GM21528 (cell line): ENCODE results near the gene CSMD2.

Source experiments
- ATAC-seq: cut with Tn5 transposase; IDR thresholded peaks from one replicate; pipeline ENCODE4 v1.9.1; 2021; ENCODE audit warnings: mild to moderate bottlenecking, moderate library complexity; ENCODE audit not compliant: unreplicated experiment, low FRiP score

Gene CSMD2

GRCh38 chr1:33790577-33790976 is 374.5 kb downstream of the CSMD2 start:
- no peak for ATAC-seq

- no peak for ATAC-seq
Measured at GRCh38 chr1:33784876-33785275, 380.2 kb downstream of the CSMD2 start.

GRCh38 chr1:33782776-33783175 is 382.3 kb downstream of the CSMD2 start:
- no peak for ATAC-seq

- no peak for ATAC-seq
Measured at GRCh38 chr1:33781652-33782051, 383.4 kb downstream of the CSMD2 start.

- no peak for ATAC-seq
Measured at GRCh38 chr1:33777337-33777736, 387.7 kb downstream of the CSMD2 start.

- no peak for ATAC-seq
Measured at GRCh38 chr1:33768821-33769220, 396.2 kb downstream of the CSMD2 start.

- no peak for ATAC-seq
Measured at GRCh38 chr1:33768106-33768505, 396.9 kb downstream of the CSMD2 start.

- ATAC-seq, result no peak
Measured at GRCh38 chr1:33764149-33764548, 400.9 kb downstream of the CSMD2 start.

GRCh38 chr1:33763406-33763805 is 401.6 kb downstream of the CSMD2 start:
- no peak for ATAC-seq

GRCh38 chr1:33762962-33763361 is 402.1 kb downstream of the CSMD2 start:
- no peak for ATAC-seq

GRCh38 chr1:33762109-33762830 is 402.8 kb downstream of the CSMD2 start:
- no peak for ATAC-seq

GRCh38 chr1:33758698-33759097 is 406.3 kb downstream of the CSMD2 start:
- ATAC-seq, result no peak

GRCh38 chr1:33753087-33753856 is 411.8 kb downstream of the CSMD2 start:
- no peak for ATAC-seq

- ATAC-seq, result no peak
Measured at GRCh38 chr1:33745942-33746341, 419.1 kb downstream of the CSMD2 start.

- ATAC-seq, result no peak
Measured at GRCh38 chr1:33743221-33743998, 421.6 kb downstream of the CSMD2 start.

- ATAC-seq, result no peak
Measured at GRCh38 chr1:33742663-33743062, 422.4 kb downstream of the CSMD2 start.

- ATAC-seq, result no peak
Measured at GRCh38 chr1:33741749-33742148, 423.3 kb downstream of the CSMD2 start.

- no peak for ATAC-seq
Measured at GRCh38 chr1:33740040-33740744, 424.8 kb downstream of the CSMD2 start.

- ATAC-seq, result no peak
Measured at GRCh38 chr1:33738976-33739375, 426.1 kb downstream of the CSMD2 start.

GRCh38 chr1:33738536-33738935 is 426.5 kb downstream of the CSMD2 start:
- ATAC-seq, result no peak

- no peak for ATAC-seq
Measured at GRCh38 chr1:33736496-33736895, 428.5 kb downstream of the CSMD2 start.
